Mucosa of gallbladder (tissue), 1 donor: ENCODE results near the gene GLI3. TPM values are rescaled to one million over a fixed set of nuclear protein-coding genes. Genes with fewer than 3 reads are reported as not detected.

Experiments
- DNase-seq: peaks from one replicate; pipeline ENCODE4 v3.0.0-alpha.2; 2020; ENCODE audit warnings: low spot score
- total RNA-seq: library from RNA; stranded (reverse); gene quantifications from one replicate; pipeline ENCODE4 v1.2.1, GENCODE V29; 2021
- donor health status: DM: no; HTN: no; CAD: no.

Gene GLI3
- total RNA-seq, 1 donor from 2014 or later: 9.8 TPM

DNA sequence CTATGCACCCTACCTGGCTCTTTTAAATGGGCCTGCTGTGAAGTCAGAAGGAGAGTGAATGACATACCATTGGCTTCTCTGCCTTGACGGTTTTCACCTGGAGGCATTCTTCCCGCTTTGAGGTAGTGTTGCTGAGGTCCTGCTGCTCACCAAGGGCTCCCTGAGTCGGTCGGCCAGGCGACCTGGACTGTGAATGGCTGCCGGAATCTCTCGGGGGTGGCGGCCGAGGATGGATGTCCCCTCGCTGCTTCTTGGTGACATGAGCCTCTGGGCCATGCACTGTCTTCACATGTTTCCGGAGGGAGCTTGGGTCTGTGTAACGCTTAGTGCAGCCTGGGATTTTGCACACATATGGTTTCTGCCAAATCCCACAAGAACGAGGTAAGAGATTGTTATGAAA is 264.7 kb downstream of the GLI3 start:
- no peak for DNase-seq

DNA sequence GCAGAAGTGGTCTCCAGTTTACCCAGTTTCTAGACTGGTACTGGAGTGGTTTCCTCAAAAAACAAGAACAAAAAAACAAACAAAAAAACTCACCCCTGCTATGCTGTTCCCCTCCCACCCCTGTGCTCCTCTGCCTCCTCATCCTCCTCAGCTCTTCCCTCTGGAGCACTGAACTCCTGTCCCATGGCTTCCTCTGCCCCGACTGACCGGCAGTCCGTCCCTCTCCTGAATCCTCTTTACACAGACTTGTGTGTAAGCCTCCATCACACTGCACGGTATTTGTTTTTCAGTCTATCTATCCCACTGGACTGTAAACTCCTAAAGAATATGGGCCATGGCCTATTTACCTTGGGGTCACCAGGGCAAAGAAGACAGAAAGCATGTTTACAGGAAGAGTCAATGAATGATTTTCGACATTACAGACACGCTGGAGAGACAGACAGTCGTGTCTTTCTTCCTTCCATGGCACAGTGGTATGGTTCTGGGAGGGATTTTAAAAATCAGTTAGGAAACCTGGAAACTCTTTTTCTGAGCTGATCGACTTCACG is 265.3 kb downstream of the GLI3 start:
- DNase-seq: no peak

DNA sequence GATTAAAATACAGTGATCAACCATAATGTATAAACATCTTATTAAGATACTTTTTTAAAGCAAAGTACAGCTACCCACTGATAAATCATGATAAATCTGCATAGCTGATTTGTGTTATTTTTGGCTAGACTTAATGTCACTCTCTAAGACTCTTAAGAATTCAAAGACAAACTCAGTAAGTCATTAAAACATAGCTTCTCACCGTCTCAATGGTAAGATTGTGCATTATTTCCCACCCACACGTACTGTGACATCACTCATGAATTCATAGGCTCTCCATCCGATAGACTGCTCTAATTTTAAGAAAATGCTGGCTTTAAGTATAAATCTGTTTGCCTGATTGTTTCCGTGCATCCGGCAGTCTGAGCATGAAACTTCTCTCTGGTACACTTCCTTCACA is 266.1 kb downstream of the GLI3 start:
- DNase-seq: no peak

DNA sequence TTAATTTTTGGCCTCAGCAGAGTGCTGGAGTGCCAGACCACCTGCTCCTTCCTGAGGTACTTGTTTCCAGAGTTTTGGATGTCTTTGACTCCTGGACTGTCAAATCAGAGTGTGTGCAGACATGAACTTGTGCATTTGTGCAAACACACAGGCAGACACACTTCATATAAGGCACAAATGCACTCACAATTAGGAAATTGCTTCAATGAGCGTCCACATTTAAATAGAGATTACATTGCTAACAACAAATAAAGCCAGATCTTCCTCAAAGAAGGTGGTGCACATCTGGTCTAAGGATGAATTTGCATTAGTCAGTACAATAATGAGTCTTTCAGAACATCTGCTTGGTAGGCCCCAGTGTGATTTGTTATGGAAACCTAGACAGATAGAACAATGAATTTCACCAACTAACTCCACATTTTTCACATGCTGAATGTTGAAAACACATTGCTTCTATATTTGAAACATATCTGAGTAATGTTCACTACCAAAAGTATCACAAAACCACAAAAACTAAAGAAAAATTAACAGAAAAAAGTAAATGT is 267.4 kb downstream of the GLI3 start:
- DNase-seq: no peak

DNA sequence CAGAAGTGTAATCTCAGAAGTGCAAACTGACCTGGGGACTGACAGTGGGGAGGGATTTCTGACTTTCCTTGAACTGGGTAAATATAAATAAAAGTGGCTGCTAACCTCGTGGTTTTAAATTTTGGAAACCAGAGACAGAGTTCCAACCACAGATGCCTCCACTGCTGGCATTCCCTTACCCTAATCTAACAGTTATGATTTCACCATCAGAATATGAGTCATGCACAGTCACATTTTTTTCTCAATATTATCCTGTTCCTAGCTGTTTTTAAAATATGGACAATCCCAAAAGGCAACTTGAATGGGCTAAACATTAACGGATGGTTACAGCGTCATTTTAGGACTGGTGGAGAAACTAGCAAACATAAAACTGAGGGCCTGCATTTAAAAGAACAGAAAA is 269.9 kb downstream of the GLI3 start:
- no peak for DNase-seq

DNA sequence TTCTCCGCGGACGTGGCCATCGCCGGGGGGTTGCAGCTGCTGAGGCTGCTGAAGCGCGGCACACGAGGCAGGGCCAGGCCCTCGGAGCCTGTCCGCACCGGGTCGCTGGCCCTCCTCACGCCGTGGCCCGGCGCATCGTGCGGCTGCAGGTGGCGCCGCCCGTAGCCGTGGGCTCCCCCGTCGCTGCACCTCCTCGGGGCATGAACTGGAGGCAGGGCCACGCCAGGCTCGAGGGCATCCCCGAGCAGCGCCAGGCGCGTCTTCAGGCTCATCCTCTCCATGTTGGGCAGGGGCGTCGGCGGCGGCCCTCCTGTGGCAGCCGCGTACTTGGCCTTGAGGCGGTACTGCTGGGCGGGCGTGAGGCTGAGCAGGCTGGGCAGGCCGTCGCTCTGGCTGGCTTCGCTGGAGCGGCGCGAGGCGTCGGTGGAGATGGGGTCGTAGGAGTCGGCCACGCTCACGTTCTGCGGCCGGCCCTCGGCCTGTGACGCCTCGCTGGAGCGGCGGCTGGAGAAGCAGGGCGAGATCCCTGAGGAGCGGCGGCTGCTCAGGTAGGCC is 271.0 kb downstream of the GLI3 start:
- no peak for DNase-seq

DNA sequence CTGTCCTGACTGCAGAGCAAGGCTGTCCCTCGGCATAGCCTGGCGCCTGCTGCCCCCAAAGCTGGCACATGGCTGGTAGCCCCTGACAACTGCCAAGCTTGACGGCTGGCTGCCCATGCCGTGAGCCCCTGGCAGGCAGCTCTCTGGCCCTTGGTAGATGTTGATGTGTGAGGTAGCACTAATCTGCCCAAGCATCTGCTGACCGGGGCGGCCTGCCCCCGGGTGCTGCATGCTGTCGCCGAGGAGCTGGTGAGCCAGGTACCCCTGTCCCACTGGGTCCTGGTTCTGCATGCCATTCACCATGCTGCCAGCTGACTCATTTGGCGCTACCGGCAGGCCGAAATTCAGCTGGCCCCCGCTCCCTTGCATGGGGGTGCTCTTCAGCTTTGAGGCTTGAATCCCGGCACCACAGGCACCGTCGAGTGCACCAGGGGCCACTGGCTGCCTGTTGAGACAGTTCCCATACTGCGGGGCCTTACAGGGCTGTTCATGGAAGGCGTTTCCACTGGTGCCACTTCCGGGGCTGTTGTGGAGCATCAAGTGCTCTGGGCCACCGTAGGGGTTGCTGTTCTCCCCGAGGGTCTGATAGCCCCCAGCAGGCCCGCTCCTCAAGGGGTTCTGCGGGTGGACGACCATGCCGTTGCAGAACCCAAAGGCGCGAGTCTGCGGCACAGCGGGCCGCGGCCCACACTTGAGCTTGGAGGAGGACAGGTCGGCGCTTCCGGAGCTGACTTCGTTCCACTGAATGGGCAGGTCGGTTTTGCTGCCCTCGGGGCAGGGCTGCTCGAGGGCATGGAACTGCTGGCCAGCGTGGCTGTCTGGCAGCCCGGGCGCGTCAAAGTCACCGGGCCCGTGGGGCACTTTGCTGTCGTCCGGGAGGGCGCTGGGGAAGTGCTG is 271.9 kb downstream of the GLI3 start:
- no peak for DNase-seq

DNA sequence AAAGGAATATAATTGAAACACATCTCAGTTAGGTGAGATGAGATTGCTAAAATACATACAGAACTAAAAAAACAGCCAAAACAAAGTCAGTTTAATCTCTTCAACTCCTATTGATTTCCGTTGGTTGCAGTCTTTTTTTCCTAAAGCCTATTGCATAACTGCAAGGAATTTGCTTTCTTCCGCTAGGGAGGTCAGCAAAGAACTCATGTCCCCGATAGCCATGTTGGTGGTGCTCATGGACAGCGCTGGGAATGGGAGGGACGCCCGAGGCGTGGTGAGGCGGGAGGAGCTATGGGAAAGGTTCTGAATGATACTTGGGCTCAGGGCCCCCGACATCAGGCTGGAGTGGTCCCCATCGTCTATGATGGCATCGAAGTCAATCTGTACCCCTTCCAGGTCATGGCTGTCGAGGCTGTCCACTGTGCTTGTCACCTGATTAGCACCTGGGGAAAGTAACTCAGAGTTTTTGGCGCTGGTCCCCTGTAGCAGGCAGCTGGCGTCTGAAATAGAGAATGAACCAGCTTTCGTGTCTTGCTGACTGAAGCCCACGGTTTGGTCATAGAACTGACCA is 272.7 kb downstream of the GLI3 start:
- no peak for DNase-seq

DNA sequence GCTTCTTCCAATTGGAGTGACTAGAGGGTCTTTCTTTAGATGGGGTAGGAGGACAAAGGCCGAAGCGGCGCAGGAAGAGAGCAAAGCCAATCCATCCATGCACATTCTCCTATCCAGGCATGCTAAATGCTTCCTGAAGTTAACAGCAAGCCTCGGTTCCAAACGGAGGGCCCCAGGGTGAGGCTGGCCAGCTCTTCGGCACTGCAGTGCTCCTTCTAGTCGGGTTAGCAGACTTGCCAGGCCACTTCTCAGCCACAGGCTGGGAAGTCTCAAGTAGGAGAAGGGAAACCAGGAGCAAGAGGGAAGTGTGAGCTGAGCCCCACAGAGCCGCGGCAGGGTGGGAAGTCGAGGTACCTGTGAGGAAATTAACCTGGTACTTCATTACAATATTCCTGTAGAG is 280.3 kb downstream of the GLI3 start:
- no peak for DNase-seq

DNA sequence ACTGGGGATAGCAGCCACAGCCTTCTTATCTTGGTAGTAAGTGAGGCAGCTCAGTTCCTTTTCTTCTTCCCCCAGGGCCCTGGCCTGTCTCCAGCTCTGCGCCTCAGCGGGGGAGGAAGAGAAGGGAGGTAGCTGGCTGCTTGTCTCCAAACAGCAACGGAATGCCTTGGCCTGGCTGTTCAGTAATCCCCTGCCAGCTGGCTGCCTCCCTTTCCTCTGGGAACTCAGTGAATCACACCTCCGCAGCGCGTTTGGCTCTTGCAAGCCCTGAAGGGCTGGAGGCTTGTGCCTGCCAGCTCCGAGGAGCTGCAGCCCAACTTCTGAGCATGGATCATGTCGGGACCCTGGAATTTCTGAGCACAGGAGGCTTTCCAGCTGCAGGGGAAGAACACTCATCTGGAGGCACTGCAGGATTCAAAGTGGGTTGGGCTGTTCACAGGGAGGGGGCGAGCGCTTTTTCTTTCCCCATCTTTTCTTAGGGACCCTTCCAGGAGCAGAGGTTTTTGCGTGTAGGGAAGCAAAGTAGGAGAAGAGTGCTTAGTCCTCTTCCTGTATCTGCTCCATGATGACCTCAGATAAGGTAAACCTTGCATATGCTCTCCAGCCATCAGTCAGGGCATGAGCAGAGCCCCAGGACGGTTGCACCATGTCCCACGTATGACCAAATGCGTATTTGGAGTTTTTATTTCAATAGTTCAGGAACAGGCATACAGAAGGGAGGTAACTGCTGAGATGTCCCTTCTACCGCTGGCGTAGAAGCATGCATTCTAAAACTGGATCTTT is 280.9 kb downstream of the GLI3 start:
- peak; percentile 96 for DNase-seq

DNA sequence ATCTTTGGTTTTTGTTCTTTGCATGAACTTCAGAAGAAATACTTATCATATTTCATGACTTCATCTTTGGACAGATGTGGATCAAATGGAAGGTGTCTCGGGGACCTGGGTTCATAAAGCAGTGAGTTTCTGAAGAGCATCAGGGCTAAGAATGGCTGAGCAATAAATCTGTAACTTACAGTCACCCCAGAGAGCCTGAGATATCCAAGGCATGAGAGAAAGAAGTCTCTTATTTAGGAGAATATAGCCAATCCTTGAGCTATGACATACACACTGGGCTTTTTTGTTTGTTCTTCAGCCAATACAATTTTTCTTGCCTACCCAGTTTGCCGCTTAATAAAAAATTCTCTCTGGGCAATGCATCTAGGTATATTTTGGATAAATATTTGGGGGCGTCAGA is 281.6 kb downstream of the GLI3 start:
- DNase-seq: no peak

DNA sequence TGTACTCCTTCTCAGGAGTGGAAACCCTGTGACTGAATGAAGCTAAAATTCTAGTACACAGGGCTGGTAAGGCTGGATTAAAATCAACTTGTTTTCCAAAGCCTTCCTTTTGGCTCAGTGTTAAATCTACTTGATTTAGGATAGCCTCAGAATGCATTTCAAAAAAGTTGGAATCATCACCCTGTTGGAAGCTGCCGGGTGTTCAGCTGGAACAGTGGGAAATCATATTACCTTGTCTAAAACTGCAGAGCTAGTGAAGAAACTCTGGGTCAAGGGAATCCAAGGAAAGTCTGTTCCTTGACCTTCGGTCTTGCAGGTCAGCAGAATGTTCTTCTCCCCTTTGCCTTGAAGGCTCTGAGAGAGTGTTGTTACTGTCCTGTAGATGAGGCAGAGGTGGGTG is 282.0 kb downstream of the GLI3 start:
- DNase-seq: no peak

DNA sequence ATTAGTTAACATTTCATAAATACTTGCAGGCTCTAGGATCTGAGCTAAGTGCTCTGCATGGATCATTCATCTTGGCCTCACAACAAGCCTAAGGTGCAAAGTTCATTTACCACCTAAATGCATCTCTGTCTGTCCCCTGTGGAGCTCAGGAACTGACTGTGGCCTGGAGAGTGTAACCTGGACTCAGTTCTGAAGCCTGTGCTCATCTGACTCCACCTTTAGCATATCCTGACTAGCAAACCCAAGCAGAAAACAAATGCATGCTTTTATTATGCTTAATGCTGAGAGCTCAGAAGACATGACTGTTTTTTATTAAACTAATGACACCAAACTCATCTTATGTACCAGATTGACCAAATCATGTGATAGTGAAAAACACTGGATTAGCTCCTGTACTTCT is 288.5 kb downstream of the GLI3 start:
- no peak for DNase-seq

DNA sequence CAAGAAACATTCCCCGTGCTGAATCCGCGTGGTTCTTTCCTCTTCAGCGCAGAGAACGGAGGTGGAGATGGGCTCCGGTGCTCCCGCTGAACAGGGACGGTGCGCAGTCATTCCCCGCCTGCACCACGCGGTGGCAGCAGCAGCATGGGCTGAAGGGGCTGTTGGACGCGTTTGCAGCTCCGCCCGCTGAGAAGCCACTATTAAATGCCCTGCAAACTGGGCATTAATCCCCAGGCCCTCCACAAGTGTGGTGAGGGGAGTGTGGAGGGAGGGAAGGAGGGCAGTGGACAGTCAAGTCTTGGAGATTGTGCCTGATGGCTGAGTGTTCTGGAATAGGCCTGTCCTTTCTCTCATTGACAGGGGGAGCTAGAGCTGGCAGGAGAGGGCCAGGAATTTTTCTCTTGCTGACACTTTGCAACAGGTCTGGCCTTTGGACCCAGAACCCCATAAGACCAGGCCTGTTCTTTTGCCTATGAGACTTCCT is 293.9 kb downstream of the GLI3 start:
- peak; percentile 90 for DNase-seq

DNA sequence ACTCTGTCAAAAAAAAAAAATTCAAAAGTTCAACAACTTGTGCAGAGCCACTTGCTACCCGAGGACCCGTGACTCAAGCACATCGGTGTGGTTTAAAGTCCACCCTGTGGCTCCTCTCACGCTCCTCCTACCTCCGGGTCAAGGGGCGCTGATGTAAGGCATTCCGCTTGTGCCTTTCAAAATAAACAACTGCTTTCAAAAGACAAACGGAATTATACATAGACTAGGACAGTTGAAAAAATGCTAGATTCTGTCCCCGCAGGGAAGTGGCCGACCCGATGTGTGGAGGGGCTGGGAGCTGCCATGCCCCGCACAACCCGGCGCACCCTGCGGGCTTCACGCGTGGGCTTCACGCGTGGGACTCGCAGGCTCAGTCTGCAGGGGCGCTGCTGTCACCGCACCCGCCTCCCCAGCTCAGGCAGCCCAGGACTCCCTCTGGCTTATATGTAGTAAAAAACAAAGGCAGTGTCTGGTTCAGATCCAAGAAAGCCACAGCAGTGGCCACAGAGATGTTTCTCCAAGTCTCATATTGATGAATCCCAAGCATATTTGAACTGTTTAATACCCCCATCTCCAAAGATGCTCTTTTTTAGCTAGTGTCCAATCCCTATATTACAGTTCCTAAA is 294.4 kb downstream of the GLI3 start:
- peak; percentile 88 for DNase-seq

DNA sequence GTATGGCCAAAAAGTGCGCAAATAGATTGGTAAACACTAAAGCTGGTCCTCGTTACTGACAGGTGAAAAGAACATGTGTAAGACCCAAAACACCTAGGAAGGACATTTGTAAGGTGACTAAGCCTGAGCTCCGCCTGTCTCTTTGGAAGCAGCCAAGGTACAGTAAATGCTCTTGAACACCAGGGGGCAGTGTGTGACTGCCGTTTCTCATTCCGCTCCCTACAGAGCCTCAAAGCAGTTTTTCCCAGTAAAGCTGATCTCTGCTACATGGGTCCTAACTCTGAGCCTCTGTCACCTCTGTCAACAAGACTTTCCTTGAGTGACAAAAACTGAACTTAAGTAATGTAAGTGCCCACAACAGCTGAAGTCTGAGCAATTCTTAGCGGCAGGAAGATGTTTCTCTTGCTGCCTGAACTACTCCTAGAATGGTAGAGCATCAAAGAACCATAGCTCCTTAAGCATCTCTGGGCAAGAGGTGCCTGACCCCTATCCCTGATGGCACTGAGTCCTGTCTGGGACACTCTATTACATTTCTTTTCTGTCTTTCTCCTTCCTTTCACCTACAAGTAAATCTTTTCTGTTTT is 296.2 kb downstream of the GLI3 start:
- peak; percentile 76 for DNase-seq

DNA sequence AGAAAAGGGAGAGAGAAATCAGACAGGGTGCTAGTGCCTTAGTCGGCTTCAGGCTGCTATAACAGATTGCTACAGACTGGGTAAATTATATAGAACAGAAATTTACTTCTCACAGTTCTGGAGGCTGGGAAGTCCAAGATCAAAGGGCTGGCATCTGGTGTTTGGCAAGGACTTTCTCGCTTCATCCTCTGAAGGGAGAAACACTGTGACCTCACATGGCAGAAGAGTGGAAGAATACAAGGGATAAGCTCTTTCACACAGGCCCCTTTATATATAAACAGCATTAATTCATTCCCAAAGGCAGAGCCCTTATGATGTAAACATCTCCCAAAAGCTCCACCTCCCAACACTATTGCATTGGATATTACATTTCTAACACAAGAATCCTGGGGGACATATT is 298.6 kb downstream of the GLI3 start:
- no peak for DNase-seq

DNA sequence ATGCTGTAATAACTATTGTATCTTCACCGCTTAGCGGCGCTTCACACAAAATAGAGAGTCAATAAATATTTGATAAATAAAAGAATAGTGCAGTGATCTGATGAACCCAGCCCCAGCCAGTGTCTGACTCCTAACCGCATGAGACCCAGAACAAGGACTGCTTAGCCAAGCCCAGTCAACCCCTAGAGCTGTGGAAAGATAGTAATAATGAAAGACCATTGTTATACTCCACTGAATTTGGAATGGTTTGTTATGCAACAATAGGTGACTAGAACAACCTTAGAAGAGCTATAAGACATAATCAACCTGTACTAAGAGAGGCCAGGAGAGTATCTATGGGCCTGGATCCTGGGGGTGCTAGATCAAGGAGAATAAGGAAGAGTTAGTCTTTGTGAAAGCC is 303.6 kb downstream of the GLI3 start:
- DNase-seq: no peak

DNA sequence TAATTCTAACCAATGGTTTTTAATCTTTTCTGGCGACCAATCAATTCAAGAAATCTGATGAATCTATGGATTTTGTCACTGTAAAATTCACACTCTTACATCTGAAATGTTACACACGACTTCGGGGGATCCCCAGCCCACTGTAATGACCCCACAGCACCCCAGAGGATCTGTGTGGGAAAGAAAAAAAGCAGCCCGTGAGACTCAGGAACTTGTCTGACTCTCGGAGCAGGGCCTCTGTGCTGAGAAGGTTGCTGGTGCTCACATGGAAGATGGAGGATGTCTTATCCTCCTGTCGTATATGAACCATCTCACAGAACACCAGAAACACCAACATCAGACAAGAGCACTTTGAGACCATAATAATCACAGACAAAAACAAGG is 305.8 kb downstream of the GLI3 start:
- no peak for DNase-seq

DNA sequence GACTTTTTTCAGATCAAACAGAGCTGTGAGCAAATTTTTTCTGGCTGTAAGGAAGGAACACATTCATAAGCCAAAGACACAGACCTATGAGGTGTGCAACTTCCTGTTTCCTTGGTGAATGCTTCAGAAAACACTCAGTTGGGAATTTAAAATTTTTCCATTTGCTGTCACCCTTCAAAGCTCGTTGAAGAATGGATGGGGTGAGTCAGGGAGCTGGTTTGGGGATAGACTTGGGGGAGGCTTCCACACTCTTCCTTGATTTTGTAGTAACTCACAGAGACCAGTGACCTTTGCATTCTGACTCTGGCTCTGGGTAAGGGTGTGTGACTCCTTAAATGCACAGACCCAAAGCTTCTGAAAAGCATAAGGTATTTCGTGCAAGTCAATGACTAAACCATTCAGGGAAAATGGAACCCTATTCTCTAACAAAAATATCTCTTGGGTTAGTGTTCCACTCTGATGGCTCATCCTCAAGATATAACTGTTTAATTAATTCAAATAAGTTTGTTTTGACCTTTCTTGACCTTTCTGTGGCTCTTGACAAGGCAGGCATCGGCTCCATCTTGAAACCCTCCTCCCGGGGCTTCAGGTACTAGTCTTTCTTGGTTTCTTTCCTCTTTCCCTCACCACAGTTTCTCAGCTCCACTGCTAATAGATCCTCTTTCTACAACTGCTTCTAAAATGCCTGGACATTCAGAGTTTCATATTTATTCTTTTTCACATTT is 306.3 kb downstream of the GLI3 start:
- DNase-seq: no peak
